Measurements from ENCODE around the gene SMIM28. TPM values are rescaled to one million over a fixed set of nuclear protein-coding genes. Genes with fewer than 3 reads are reported as not detected.

The SMIM28 gene
- not detected in 5 replicates for total RNA-seq (2022; extraction: Qiagen RNA extraction)

DNA sequence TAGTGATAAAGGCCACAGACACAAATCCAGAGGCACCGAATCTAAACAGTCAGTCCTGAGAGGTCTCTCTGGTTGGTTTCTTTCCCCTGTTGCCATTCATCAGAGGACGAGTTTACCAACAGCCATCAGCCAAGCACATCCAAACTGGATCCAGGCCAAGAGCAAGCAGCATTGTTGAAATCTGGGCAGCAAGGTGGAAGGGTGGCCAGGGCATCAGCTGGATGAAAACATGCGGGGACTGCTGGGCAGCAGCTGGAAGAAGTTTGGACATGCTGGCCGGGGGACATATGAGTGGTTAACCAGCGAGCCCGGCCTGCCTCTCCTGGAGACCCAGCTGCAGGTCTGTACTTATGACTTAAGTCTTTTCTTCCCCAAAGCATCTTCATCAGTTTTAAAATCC lies at the start of gene SMIM28:
Gene SMIM28 (plus strand): TSS at position 62 of the 400 bp plus-strand sequence. CDS start 168 bp downstream, at position 230.

DNA sequence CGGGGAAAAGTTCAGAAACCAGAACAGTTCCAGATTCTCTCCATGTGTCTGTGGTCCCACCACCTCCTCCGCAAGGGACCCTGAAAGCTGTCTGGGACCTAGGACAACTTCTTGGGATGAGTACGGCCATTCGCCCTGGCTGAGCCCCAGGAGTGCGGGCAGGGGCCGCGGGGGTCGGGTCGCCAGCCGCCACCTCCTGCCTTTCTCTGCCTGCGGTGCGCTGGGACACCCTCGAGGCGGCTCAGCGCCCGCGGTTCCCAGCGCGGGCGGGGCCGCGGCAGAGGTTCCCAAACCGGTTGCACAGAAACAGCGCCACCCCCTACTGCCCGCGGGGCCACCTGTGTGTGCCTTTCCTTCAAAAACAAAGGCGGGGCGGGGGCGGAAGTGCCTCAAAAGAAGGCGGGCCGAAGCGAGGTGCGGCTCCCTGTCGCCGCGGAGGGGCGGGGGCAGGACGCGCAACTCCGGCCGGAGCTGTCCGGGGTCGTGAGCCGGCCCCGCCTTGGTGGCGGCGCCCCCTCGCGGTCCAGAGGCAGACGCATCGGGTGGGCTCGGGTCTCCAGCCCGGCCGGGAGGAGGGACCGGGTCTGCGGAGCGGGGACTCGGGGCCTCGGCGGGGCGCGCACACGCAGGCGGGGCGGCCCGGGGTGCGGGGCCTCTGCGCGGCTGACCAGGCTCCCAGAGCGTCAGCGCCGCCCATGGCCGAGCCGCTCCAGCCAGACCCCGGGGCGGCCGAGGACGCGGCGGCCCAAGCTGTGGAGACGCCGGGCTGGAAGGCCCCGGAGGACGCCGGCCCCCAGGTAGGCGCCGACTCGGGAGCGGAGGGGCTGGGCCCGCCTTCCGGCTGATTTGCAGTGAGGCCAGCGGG lies 26.3 kb downstream of the SMIM28 start, which contains the start of gene HEBP2:
Gene HEBP2 (plus strand): TSS at position 423 of the 865 bp plus-strand sequence. CDS start 273 bp downstream, at position 696.

Other genes with a start within 250 kb of the SMIM28 start
- 0.43 to 0.69 TPM (median 0.49 TPM) in 5 replicates for gene ARFGEF3, start 216.0 kb upstream of the SMIM28 start, total RNA-seq (2022; extraction: Qiagen RNA extraction)
- not detected in 5 replicates for gene PBOV1, start 159.4 kb upstream of the SMIM28 start, total RNA-seq (2022; extraction: Qiagen RNA extraction)
- 18.8 to 37.2 TPM (median 34.5 TPM) in 5 replicates for gene HEBP2, start 26.3 kb downstream of the SMIM28 start, total RNA-seq (2022; extraction: Qiagen RNA extraction)
- gene NHSL1, start 121.6 kb downstream of the SMIM28 start, total RNA-seq (2022; extraction: Qiagen RNA extraction): 2.0 to 3.6 TPM (median 3.0 TPM) in 5 replicates